KMS-11 (cell line): ENCODE data around the gene SOHLH2.

Experiments used
- H2AFZ ChIP-seq: fragments of 200-600 bp; sonication (generic); 2 replicates; pipeline ENCODE4 v1.6.1; 2016; ENCODE audit warnings: antibody characterized with exemption, mixed run types, low read depth
- H3K27ac ChIP-seq: fragments of 200-600 bp; sonication (generic); 2 replicates; pipeline ENCODE4 v1.6.1; 2016; ENCODE audit warnings: mild to moderate bottlenecking, mixed run types
- H3K27me3 ChIP-seq: fragments of 200-600 bp; sonication (generic); 2 replicates; pipeline ENCODE4 v1.6.1; 2017; ENCODE audit warnings: mild to moderate bottlenecking, low read depth, mixed run types, moderate library complexity; ENCODE audit not compliant: insufficient read depth
- H3K36me3 ChIP-seq: fragments of 200-600 bp; sonication (generic); 2 replicates; pipeline ENCODE4 v1.6.1; 2017; ENCODE audit warnings: mild to moderate bottlenecking, mixed run types; ENCODE audit not compliant: insufficient read depth
- H3K4me1 ChIP-seq: fragments of 200-600 bp; sonication (generic); 2 replicates; pipeline ENCODE4 v1.6.1; 2016; ENCODE audit warnings: mild to moderate bottlenecking, low read depth, mixed run types; ENCODE audit not compliant: poor library complexity, severe bottlenecking
- H3K4me2 ChIP-seq: fragments of 200-600 bp; sonication (generic); 2 replicates; pipeline ENCODE4 v1.7.0; 2016; ENCODE audit warnings: mild to moderate bottlenecking, mixed run types
- H3K4me3 ChIP-seq: fragments of 200-600 bp; sonication (generic); IDR thresholded peaks from 2 replicates; pipeline ENCODE4 v1.6.1; 2017; ENCODE audit warnings: low read depth, low read length, mixed read lengths; ENCODE audit not compliant: insufficient read depth
- H3K79me2 ChIP-seq: fragments of 200-600 bp; sonication (generic); 2 replicates; pipeline ENCODE4 v1.6.1; 2016; ENCODE audit warnings: low read depth, mixed run types; ENCODE audit not compliant: insufficient read depth
- H3K9ac ChIP-seq: fragments of 200-600 bp; sonication (generic); 2 replicates; pipeline ENCODE4 v1.6.1; 2016; ENCODE audit warnings: mild to moderate bottlenecking, mixed run types
- H4K20me1 ChIP-seq: fragments of 200-600 bp; sonication (generic); 2 replicates; pipeline ENCODE4 v1.6.1; 2016; ENCODE audit warnings: mild to moderate bottlenecking, mixed run types; ENCODE audit not compliant: insufficient read depth
- CTCF ChIP-seq: fragments of 200-600 bp; sonication (generic); conservative IDR thresholded peaks from 2 replicates; pipeline ENCODE4 v1.6.1; 2017; ENCODE audit warnings: low read depth, mild to moderate bottlenecking, antibody characterized with exemption, low read length, moderate library complexity, mixed read lengths

Gene SOHLH2

DNA sequence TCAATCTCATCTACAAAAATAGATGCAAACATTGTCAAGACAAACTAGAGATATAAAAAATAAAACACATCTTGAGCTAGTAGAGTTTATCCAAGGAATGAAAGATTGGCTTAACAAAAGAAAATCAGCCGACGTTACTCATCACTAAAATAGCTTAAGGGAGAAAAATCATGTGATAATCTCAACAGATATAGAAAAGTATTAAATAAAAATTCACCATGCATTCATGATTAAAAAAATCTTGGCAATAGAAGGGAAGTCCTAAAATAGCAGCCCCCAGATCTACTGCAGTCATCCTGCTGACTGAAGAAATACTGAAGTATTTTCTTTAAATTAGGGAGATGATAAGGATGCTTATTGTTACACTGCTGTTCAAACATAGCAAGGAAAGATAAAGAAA lies 70.6 kb downstream of the SOHLH2 start:
- H3K27ac ChIP-seq, result no peak overlapping the region
- no peaks in the 10 kb centered on the region for H3K79me2 ChIP-seq
- H3K4me3 ChIP-seq, result no peak overlapping the region
- H3K4me1 ChIP-seq, result no peaks in the 10 kb centered on the region
- H3K4me2 ChIP-seq, result no peak overlapping the region
- H3K36me3 ChIP-seq, result no peaks in the 10 kb centered on the region
- H4K20me1 ChIP-seq, result no peaks in the 10 kb centered on the region
- H3K9ac ChIP-seq, result no peak overlapping the region
- TF ChIP-seq CTCF, result no peak
- no peak overlapping the region for H2AFZ ChIP-seq
- H3K27me3 ChIP-seq, result no peaks in the 10 kb centered on the region

- Histone ChIP-seq H3K27me3 (no peaks in the 10 kb centered on the region), H3K9ac (no peak overlapping the region), H3K27ac (no peak overlapping the region), H3K79me2 (no peaks in the 10 kb centered on the region), H4K20me1 (no peaks in the 10 kb centered on the region), H3K36me3 (no peaks in the 10 kb centered on the region), H2AFZ (no peak overlapping the region), H3K4me2 (no peak overlapping the region), H3K4me1 (no peaks in the 10 kb centered on the region), H3K4me3 (no peak overlapping the region)
- TF ChIP-seq CTCF, result no peak
These were observed 71.6 kb downstream of the SOHLH2 start for GRCh38 chr13:36142735-36143134.

GRCh38 chr13:36135876-36136275 lies 78.5 kb downstream of the SOHLH2 start:
- Histone ChIP-seq H4K20me1 (no peaks in the 10 kb centered on the region), H3K27me3 (no peaks in the 10 kb centered on the region), H3K27ac (no peak overlapping the region), H3K9ac (no peak overlapping the region), H3K4me2 (no peak overlapping the region), H2AFZ (no peak overlapping the region), H3K36me3 (no peaks in the 10 kb centered on the region), H3K79me2 (no peaks in the 10 kb centered on the region), H3K4me3 (no peak overlapping the region), H3K4me1 (no peaks in the 10 kb centered on the region)
- TF ChIP-seq CTCF, result no peak

- H3K4me3 ChIP-seq, result no peak overlapping the region
- H3K9ac ChIP-seq, result no peak overlapping the region
- H3K27ac ChIP-seq, result no peak overlapping the region
- H3K27me3 ChIP-seq, result no peaks in the 10 kb centered on the region
- H2AFZ ChIP-seq, result no peak overlapping the region
- H4K20me1 ChIP-seq, result no peaks in the 10 kb centered on the region
- H3K36me3 ChIP-seq, result no peaks in the 10 kb centered on the region
- no peaks in the 10 kb centered on the region for H3K79me2 ChIP-seq
- H3K4me2 ChIP-seq, result no peak overlapping the region
- no peak for TF ChIP-seq CTCF
- no peaks in the 10 kb centered on the region for H3K4me1 ChIP-seq
These were observed 79.7 kb downstream of the SOHLH2 start for GRCh38 chr13:36134632-36135031.
